K562 (cell line): ENCODE measurements around the gene PTPN1. TPM values are rescaled to one million over a fixed set of nuclear protein-coding genes. Genes with fewer than 3 reads are reported as not detected.

Source experiments
- CEBPZ ChIP-seq: fragments of 150-350 bp; IDR thresholded peaks from 2 replicates; pipeline ENCODE4 v1.6.1; 2014; ENCODE audit warnings: low read depth, mild to moderate bottlenecking, low read length, borderline replicate concordance
- CREB3L1 ChIP-seq: fragments of 450-650 bp; IDR thresholded peaks from 2 replicates; pipeline ENCODE4 v1.6.1; 2014; ENCODE audit warnings: low read depth, mild to moderate bottlenecking, moderate library complexity, borderline replicate concordance
- DDX20 ChIP-seq: fragments of 450-650 bp; IDR thresholded peaks from 2 replicates; pipeline ENCODE4 v1.6.1; 2016; ENCODE audit warnings: missing genetic modification characterization, low read depth, mild to moderate bottlenecking, missing compliant biosample characterization, moderate library complexity
- FOXK1 ChIP-seq: sonication (generic); formaldehyde crosslinking; IDR thresholded peaks from 2 replicates; pipeline ENCODE4 v1.8.0; 2022; ENCODE audit warnings: missing genetic modification reagents, mild to moderate bottlenecking, borderline replicate concordance
- GATAD2B ChIP-seq: fragments of 450-650 bp; IDR thresholded peaks from 2 replicates; pipeline ENCODE4 v1.6.1; 2017; ENCODE audit warnings: mild to moderate bottlenecking, borderline replicate concordance
- ID3 ChIP-seq, 2 experiments: fragments of 250-450 bp in 1 of 2; fragments of 450-650 bp in 1 of 2; sonication (Bioruptor Pico) in 1 of 2; IDR thresholded peaks; 2 replicates each; pipeline versions ENCODE4 v1.6.1 to v1.8.0; 2016 to 2021; ENCODE audit warnings: mild to moderate bottlenecking in 2 of 2, moderate library complexity in 2 of 2, missing compliant biosample characterization in 1 of 2, missing genetic modification characterization in 1 of 2
- LARP7 ChIP-seq: fragments of 450-650 bp; IDR thresholded peaks from 2 replicates; pipeline ENCODE4 v1.6.1; 2016
- NKRF ChIP-seq: fragments of 450-650 bp; IDR thresholded peaks from 2 replicates; pipeline ENCODE4 v1.6.1; 2016; ENCODE audit warnings: borderline replicate concordance
- NR2C2 ChIP-seq, 2 experiments: fragments of 200-800 bp in 1 of 2; sonication (Bioruptor generic) in 1 of 2; sonication (generic) in 1 of 2; formaldehyde crosslinking in 1 of 2; IDR thresholded peaks; 2 replicates each; pipeline versions ENCODE4 v1.6.1 to v1.8.0; 2016 to 2022; ENCODE audit warnings: mild to moderate bottlenecking in 1 of 2, missing compliant biosample characterization in 1 of 2, missing genetic modification characterization in 1 of 2, missing genetic modification reagents in 1 of 2
- NRF1 ChIP-seq, 2 experiments: fragments of 450-650 bp; IDR thresholded peaks in 1 of 2; conservative IDR thresholded peaks in 1 of 2; 2 replicates each; pipeline ENCODE4 v1.6.1; 2014; ENCODE audit warnings: mild to moderate bottlenecking in 2 of 2
- PREB ChIP-seq: sonication (generic); formaldehyde crosslinking; IDR thresholded peaks from 2 replicates; pipeline ENCODE4 v1.8.1; 2023; ENCODE audit warnings: mild to moderate bottlenecking, missing genetic modification reagents
- RFX5 ChIP-seq: IDR thresholded peaks from 2 replicates; pipeline ENCODE4 v1.6.1; 2011; ENCODE audit warnings: low read depth, mild to moderate bottlenecking, improper control_type of control experiment, low read length
- ZBTB2 ChIP-seq: fragments of 450-650 bp; IDR thresholded peaks from 2 replicates; pipeline ENCODE4 v1.6.1; 2016; ENCODE audit warnings: antibody characterized with exemption
- ZNF146 ChIP-seq: IDR thresholded peaks from one replicate; pipeline ENCODE4 v1.6.1; 2018; ENCODE audit warnings: missing compliant biosample characterization; ENCODE audit not compliant: unreplicated experiment
- ZNF316 ChIP-seq: fragments of 450-650 bp; IDR thresholded peaks from 2 replicates; pipeline ENCODE4 v1.6.1; 2016
- ZNF354B ChIP-seq: fragments of 250-450 bp; sonication (Bioruptor Pico); IDR thresholded peaks from 2 replicates; pipeline ENCODE4 v1.4.0; 2020
- polyA plus RNA-seq, 8 experiments: library from polyadenylated mRNA; depleted of rRNA in 4 of 8; stranded (reverse) in 5 of 8; unstranded in 3 of 8; fragments of >200 nt; fragmentation: Nextera tagmentation in 2 of 8; fragmentation: Illumina TruSeq in 1 of 8; extraction: Ambion mirVana in 2 of 8; extraction: Trizol in 1 of 8; gene quantifications; 2 replicates each; pipeline versions ENCODE4 v1.2.1 to v1.2.3, GENCODE V29; 2011 to 2014; ENCODE audit warnings: inconsistent platforms in 1 of 8, missing spikeins in 1 of 8
- total RNA-seq, 7 experiments: library from RNA; depleted of rRNA in 6 of 7; stranded (reverse); fragments of >200 nt in 6 of 7; fragmentation: Illumina TruSeq in 2 of 7; extraction: Trizol in 2 of 7; gene quantifications; 2 replicates each; pipeline versions ENCODE4 v1.2.1 to v1.2.3, GENCODE V29; 2011 to 2021; ENCODE audit warnings: low replicate concordance in 1 of 7

Gene PTPN1
- total and polyA plus RNA-seq, 9 of the 15 experiments (the other 6 are each of a cell fraction or from before 2014, with no cell fraction given): 11.0 to 85.3 (median 54.0) TPM

GRCh38 chr20:50475681-50476292 lies 34.4 kb upstream of the PTPN1 start (continued):
- TF ChIP-seq NKRF (no peak), PREB (CRISPR knock-in tag) (no peak), NRF1 (conservative IDR thresholded peaks at IDR 0.05 in 1 of 2, IDR thresholded peaks at IDR 0.05 in 1 of 2) (0 out of 4 replicates have a peak, but pooled peaks of 1 of the 2 experiments have one; percentile 12), DDX20 (tag) (no peak), ZNF354B (CRISPR knock-in tag) (no peak), LARP7 (no peak), GATAD2B (0 out of 2 replicates have a peak, but pooled peaks have one; percentile 47), ZNF146 (CRISPR knock-in tag) (no peak), CEBPZ (no peak), ZBTB2 (no peak), NR2C2 (CRISPR knock-in tag; IDR thresholded peaks at IDR 0.05) (no peak), NR2C2 (tag; IDR thresholded peaks at IDR 0.05) (peak; percentile 58), ID3 (CRISPR knock-in tag; IDR thresholded peaks at IDR 0.05) (no peak), ID3 (tag; IDR thresholded peaks at IDR 0.05) (0 out of 2 replicates have a peak, but pooled peaks have one; percentile 33), FOXK1 (CRISPR knock-in tag) (no peak), ZNF316 (peak; percentile 91), RFX5 (no peak), CREB3L1 (peak; percentile 67; the same call in 1 of the 2 replicates)
